ENCODE results near the gene APC2. TPM values are rescaled to one million over a fixed set of nuclear protein-coding genes. Genes with fewer than 3 reads are reported as not detected.

APC2 gene
- total RNA-seq = 0.22 and 0.39 TPM in 2 replicates

GRCh38 chr19:1449467-1450442 is at the start of gene APC2:
Gene APC2, plus strand, starts transcription at chr19:1450121. Its CDS starts 2,881 bp downstream, at chr19:1453002.

GRCh38 chr19:1401138-1401888 is 48.6 kb upstream of the APC2 start, which contains the start of gene GAMT:
Gene GAMT, minus strand, starts transcription at chr19:1401542. Its CDS starts 66 bp downstream, at chr19:1401476.

GRCh38 chr19:1407528-1408299 is 42.2 kb upstream of the APC2 start, which contains the start of gene DAZAP1:
Gene DAZAP1, plus strand, starts transcription at chr19:1407586. Its CDS starts 188 bp downstream, at chr19:1407774.

GRCh38 chr19:1438035-1438932 is 11.6 kb upstream of the APC2 start, which contains the start of gene RPS15:
Gene RPS15, plus strand, starts transcription at chr19:1438396. Its CDS starts 30 bp downstream, at chr19:1438426.

GRCh38 chr19:1478934-1479707 is 29.2 kb downstream of the APC2 start, which contains the start of gene C19orf25:
Gene C19orf25, minus strand, starts transcription at chr19:1479215. Its CDS starts 312 bp downstream, at chr19:1478903.

GRCh38 chr19:1490311-1491113 is 40.6 kb downstream of the APC2 start, which contains the start of gene PCSK4:
Gene PCSK4, minus strand, starts transcription at chr19:1490350. Its CDS starts 4 bp downstream, at chr19:1490346.

GRCh38 chr19:1491114-1491848 is 41.4 kb downstream of the APC2 start, which contains the start of gene REEP6:
Gene REEP6, plus strand, starts transcription at chr19:1491181. Its CDS starts 89 bp downstream, at chr19:1491270.

GRCh38 chr19:1512671-1513498 is 63.0 kb downstream of the APC2 start, which contains the start of gene ADAMTSL5:
Gene ADAMTSL5, minus strand, starts transcription at chr19:1513019. Its CDS starts 2,076 bp downstream, at chr19:1510943.

Other genes starting within 250 kb of the APC2 start
- gene STK11, start 244.3 kb upstream of the APC2 start, total RNA-seq = 61.2 and 76.1 TPM in 2 replicates
- 1.6 and 3.5 TPM in 2 replicates for gene CBARP, start 212.1 kb upstream of the APC2 start, total RNA-seq
- gene ATP5F1D, start 208.4 kb upstream of the APC2 start, total RNA-seq = 22.0 and 23.4 TPM in 2 replicates
- 22.0 and 27.9 TPM in 2 replicates for gene MIDN, start 201.5 kb upstream of the APC2 start, total RNA-seq
- gene CIRBP, start 180.8 kb upstream of the APC2 start, total RNA-seq = 223 and 337 TPM in 2 replicates
- 22.0 and 46.3 TPM in 2 replicates for gene FAM174C, start 174.6 kb upstream of the APC2 start, total RNA-seq
- 0.39 TPM in 1 of 2 replicates, not detected in the other for gene EFNA2, start 164.2 kb upstream of the APC2 start, total RNA-seq
- 34.9 and 91.4 TPM in 2 replicates for gene NDUFS7, start 66.2 kb upstream of the APC2 start, total RNA-seq
- 13.3 and 15.5 TPM in 2 replicates for gene GAMT, start 48.6 kb upstream of the APC2 start, total RNA-seq
- 27.1 and 58.3 TPM in 2 replicates for gene DAZAP1, start 42.5 kb upstream of the APC2 start, total RNA-seq
- gene RPS15, start 11.7 kb upstream of the APC2 start, total RNA-seq = 534 and 674 TPM in 2 replicates
- gene C19orf25, start 29.1 kb downstream of the APC2 start, total RNA-seq = 30.1 and 36.9 TPM in 2 replicates
- 2.5 and 3.1 TPM in 2 replicates for gene PCSK4, start 40.2 kb downstream of the APC2 start, total RNA-seq
- 5.1 and 7.9 TPM in 2 replicates for gene REEP6, start 41.1 kb downstream of the APC2 start, total RNA-seq
- gene ADAMTSL5, start 62.9 kb downstream of the APC2 start, total RNA-seq = 40.8 and 55.7 TPM in 2 replicates
- gene PLK5, start 74.0 kb downstream of the APC2 start, total RNA-seq = not detected in 2 replicates
- 80.5 and 91.2 TPM in 2 replicates for gene MEX3D, start 118.2 kb downstream of the APC2 start, total RNA-seq
- 67.5 and 121 TPM in 2 replicates for gene MBD3, start 142.7 kb downstream of the APC2 start, total RNA-seq
- 37.4 and 43.6 TPM in 2 replicates for gene UQCR11, start 155.3 kb downstream of the APC2 start, total RNA-seq
- 50.3 and 85.7 TPM in 2 replicates for gene TCF3, start 202.5 kb downstream of the APC2 start, total RNA-seq